Measurements from ENCODE around the gene KLHDC8B. TPM values are rescaled to one million over a fixed set of nuclear protein-coding genes. Genes with fewer than 3 reads are reported as not detected.

KLHDC8B gene
- total and polyA plus RNA-seq, 2 donors from 2014 or later, result 23.4 to 36.5 TPM

GRCh38 chr3:49222002-49222401 lies 50.6 kb downstream of the KLHDC8B start:
- Histone ChIP-seq H3K27ac (ENCODE audit: low read depth in 2 of 2, low read length in 2 of 2) (no peak overlapping the region), H3K4me3 (ENCODE audit: low read length in 3 of 3) (no peak overlapping the region), H3K9ac (ENCODE audit: low read length in 3 of 3) (no peak overlapping the region), H3K4me1 (ENCODE audit: control insufficient read depth in 2 of 3, insufficient read depth in 2 of 3, low read depth in 1 of 3, low read length in 3 of 3) (peaks cover 0 to 3% (median 0%) of the 10 kb centered on the region in 3 donors), H3K9me3 (ENCODE audit: control insufficient read depth in 2 of 3, insufficient read depth in 1 of 3, low read length in 3 of 3) (no peaks in the 10 kb centered on the region), H3K36me3 (ENCODE audit: control insufficient read depth in 2 of 3, insufficient read depth in 3 of 3, low read length in 3 of 3) (no peaks in the 10 kb centered on the region), H3K27me3 (ENCODE audit: control insufficient read depth, insufficient read depth, low read length) (no peaks in the 10 kb centered on the region)
- DNase-seq, result peak in 2 of 5 donors; percentile 4 to 7
- FAIRE-seq, result no peak
- intact Hi-C loops (cut with DNase I), result no loop called here
- TF ChIP-seq, protein P1, sequence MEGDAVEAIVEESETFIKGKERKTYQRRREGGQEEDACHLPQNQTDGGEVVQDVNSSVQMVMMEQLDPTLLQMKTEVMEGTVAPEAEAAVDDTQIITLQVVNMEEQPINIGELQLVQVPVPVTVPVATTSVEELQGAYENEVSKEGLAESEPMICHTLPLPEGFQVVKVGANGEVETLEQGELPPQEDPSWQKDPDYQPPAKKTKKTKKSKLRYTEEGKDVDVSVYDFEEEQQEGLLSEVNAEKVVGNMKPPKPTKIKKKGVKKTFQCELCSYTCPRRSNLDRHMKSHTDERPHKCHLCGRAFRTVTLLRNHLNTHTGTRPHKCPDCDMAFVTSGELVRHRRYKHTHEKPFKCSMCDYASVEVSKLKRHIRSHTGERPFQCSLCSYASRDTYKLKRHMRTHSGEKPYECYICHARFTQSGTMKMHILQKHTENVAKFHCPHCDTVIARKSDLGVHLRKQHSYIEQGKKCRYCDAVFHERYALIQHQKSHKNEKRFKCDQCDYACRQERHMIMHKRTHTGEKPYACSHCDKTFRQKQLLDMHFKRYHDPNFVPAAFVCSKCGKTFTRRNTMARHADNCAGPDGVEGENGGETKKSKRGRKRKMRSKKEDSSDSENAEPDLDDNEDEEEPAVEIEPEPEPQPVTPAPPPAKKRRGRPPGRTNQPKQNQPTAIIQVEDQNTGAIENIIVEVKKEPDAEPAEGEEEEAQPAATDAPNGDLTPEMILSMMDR (IDR thresholded peaks at IDR 0.05; ENCODE audit: borderline replicate concordance, extremely low read depth, insufficient read depth), result no peak

Other genes starting within 250 kb of the KLHDC8B start
- 63.7 TPM for gene P4HTM, start 181.4 kb upstream of the KLHDC8B start, total RNA-seq
- gene P4HTM, start 181.4 kb upstream of the KLHDC8B start, polyA plus RNA-seq (ENCODE audit: insufficient read depth, low read depth, low replicate concordance), result 72.6 TPM
- 158 TPM for gene WDR6, start 164.2 kb upstream of the KLHDC8B start, total RNA-seq
- gene WDR6, start 164.2 kb upstream of the KLHDC8B start, polyA plus RNA-seq (ENCODE audit: insufficient read depth, low read depth, low replicate concordance), result 105 TPM
- gene DALRD3, start 153.0 kb upstream of the KLHDC8B start, total RNA-seq, result 46.8 TPM
- 41.6 TPM for gene DALRD3, start 153.0 kb upstream of the KLHDC8B start, polyA plus RNA-seq (ENCODE audit: insufficient read depth, low read depth, low replicate concordance)
- 106 TPM for gene NDUFAF3, start 149.5 kb upstream of the KLHDC8B start, total RNA-seq
- gene NDUFAF3, start 149.5 kb upstream of the KLHDC8B start, polyA plus RNA-seq (ENCODE audit: insufficient read depth, low read depth, low replicate concordance), result 190 TPM
- 132 TPM for gene IMPDH2, start 142.2 kb upstream of the KLHDC8B start, total RNA-seq
- gene IMPDH2, start 142.2 kb upstream of the KLHDC8B start, polyA plus RNA-seq (ENCODE audit: insufficient read depth, low read depth, low replicate concordance), result 99.9 TPM
- gene QRICH1, start 77.5 kb upstream of the KLHDC8B start, total RNA-seq, result 92.1 TPM
- gene QRICH1, start 77.5 kb upstream of the KLHDC8B start, polyA plus RNA-seq (ENCODE audit: insufficient read depth, low read depth, low replicate concordance), result 23.0 TPM
- 231 TPM for gene QARS1, start 66.8 kb upstream of the KLHDC8B start, total RNA-seq
- gene QARS1, start 66.8 kb upstream of the KLHDC8B start, polyA plus RNA-seq (ENCODE audit: insufficient read depth, low read depth, low replicate concordance), result 209 TPM
- gene USP19, start 50.8 kb upstream of the KLHDC8B start, total RNA-seq, result 67.2 TPM
- 29.3 TPM for gene USP19, start 50.8 kb upstream of the KLHDC8B start, polyA plus RNA-seq (ENCODE audit: insufficient read depth, low read depth, low replicate concordance)
- gene LAMB2, start 38.5 kb upstream of the KLHDC8B start, total RNA-seq, result 444 TPM
- 460 TPM for gene LAMB2, start 38.5 kb upstream of the KLHDC8B start, polyA plus RNA-seq (ENCODE audit: insufficient read depth, low read depth, low replicate concordance)
- gene CCDC71, start 5.3 kb upstream of the KLHDC8B start, total RNA-seq, result 27.6 TPM
- gene CCDC71, start 5.3 kb upstream of the KLHDC8B start, polyA plus RNA-seq (ENCODE audit: insufficient read depth, low read depth, low replicate concordance), result 21.0 TPM
- gene C3orf62, start 105.6 kb downstream of the KLHDC8B start, total RNA-seq, result 4.7 TPM
- gene C3orf62, start 105.6 kb downstream of the KLHDC8B start, polyA plus RNA-seq (ENCODE audit: insufficient read depth, low read depth, low replicate concordance), result 7.0 TPM
- 72.5 TPM for gene USP4, start 168.5 kb downstream of the KLHDC8B start, total RNA-seq
- 28.5 TPM for gene USP4, start 168.5 kb downstream of the KLHDC8B start, polyA plus RNA-seq (ENCODE audit: insufficient read depth, low read depth, low replicate concordance)
- 375 TPM for gene GPX1, start 186.8 kb downstream of the KLHDC8B start, total RNA-seq
- 454 TPM for gene GPX1, start 186.8 kb downstream of the KLHDC8B start, polyA plus RNA-seq (ENCODE audit: insufficient read depth, low read depth, low replicate concordance)
- gene RHOA, start 240.4 kb downstream of the KLHDC8B start, total RNA-seq, result 709 TPM
- gene RHOA, start 240.4 kb downstream of the KLHDC8B start, polyA plus RNA-seq (ENCODE audit: insufficient read depth, low read depth, low replicate concordance), result 345 TPM
- 76.7 TPM for gene TCTA, start 240.8 kb downstream of the KLHDC8B start, total RNA-seq
- 83.2 TPM for gene TCTA, start 240.8 kb downstream of the KLHDC8B start, polyA plus RNA-seq (ENCODE audit: insufficient read depth, low read depth, low replicate concordance)